ENCODE data around the gene FAM117A. TPM values are rescaled to one million over a fixed set of nuclear protein-coding genes. Genes with fewer than 3 reads are reported as not detected.

FAM117A gene
- total RNA-seq, 2 experiments from 2014 or later: 14.1 to 15.4 TPM

DNA sequence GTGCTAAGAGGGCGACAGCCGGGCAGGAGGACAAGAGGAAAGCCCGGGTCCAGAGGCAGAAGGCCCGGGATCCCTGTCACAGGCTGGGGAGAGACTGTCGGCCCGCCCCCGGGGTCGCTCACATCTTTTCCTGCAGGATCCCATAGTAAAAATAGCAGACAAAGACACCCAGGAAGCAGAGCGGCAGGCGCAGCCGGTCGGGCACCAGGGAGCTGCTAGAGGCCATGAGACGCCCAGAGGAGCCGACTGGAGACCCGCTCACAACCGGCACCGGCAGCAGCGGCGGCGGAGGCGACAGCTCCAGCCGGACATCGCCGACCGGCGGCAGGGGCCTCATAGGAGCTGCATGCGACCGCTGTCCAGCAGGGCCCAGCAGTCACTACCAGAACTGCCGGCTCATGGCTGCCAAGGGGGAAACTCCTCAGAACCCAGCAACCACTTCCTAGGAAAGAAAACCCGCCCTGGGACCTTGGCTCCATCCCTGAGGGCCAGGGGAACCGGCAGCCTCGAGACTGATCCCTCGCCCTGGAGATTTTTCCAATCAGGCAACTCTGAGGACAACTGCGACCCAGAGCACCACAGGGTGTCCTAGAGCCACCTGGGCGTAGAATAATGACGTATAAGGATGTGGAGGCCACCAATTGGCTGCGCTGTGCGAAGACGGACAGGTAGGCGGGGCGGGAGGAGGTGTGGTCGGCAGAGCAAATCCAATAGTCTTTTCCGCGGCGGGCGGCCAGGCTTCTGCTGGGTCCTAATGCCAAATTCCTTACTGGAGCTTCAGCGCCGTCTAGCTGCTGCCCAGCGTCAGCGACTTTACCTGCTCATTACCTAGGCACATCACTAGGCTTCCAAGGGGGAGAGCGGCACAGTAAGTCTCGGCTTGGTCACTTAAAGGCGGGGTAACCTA, 56.1 kb downstream of the FAM117A start, which contains the start of gene SLC35B1:
Gene SLC35B1, minus strand, starts transcription at position 357 of the 907 bp plus-strand sequence. Its CDS starts 131 bp downstream, at position 226.
- ChIA-PET CTCF (interaction anchor here (0.7 to 24.0 kb wide), 37 partner anchors 9 to 1736 kb away, joined by 3 to 458 read pairs (median 4); partner anchors contain the start of genes FAM117A, KAT7, NXPH3 and PHB1), POLR2A (interaction anchor here (0.7 to 2.4 kb wide), 8 partner anchors 11 to 140 kb away, joined by 3 to 22 read pairs (median 6); partner anchors contain the start of genes FAM117A and KAT7)
- intact Hi-C loops (cut with DNase I, micrococcal nuclease): loop anchor here (1.0 to 10.0 kb wide), 18 partner anchors 12 to 516 kb away; partner anchors contain the start of genes DLX3 (in 2 of the 2), FAM117A (in 2 of the 2), KAT7 (in 2 of the 2) and NGFR (in 1 of the 2)
- no peaks in the 10 kb centered on the region for H3K9me3 Mint-ChIP-seq (ENCODE audit: low read depth)
- H3K4me1 Mint-ChIP-seq: peaks cover 39% of the 10 kb centered on the region
- H3K27me3 Mint-ChIP-seq: no peaks in the 10 kb centered on the region
- ATAC-seq (peak; percentile 97), DNase-seq (peak; percentile 100)
- peak within 1 kb of the TSS; percentile 93 for H3K4me3 Mint-ChIP-seq
- H3K36me3 Mint-ChIP-seq (ENCODE audit: low read depth): peaks cover 18% of the 10 kb centered on the region
- H3K27ac Mint-ChIP-seq: peak within 1 kb of the TSS; percentile 97

DNA sequence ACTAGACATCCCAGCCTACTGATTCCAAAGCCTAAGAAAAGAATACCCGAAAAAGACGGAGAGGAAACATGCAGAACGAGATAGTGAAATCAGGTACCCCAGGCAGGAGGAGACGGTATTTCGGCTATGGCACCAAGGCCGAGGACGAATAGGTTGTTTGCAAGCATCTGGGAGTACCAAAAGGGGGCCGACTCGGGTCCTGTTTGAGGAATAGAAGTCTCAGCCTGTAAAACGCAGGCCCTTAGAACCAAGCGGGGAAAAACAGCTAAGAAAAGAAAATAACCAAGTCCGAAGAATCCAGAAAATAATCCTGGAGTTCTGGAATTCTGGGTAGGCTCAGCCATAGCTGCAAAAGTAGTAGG, 56.7 kb downstream of the FAM117A start:
- CTCF ChIA-PET: interaction anchor here (0.6 to 24.0 kb wide), 17 partner anchors 9 to 1736 kb away, joined by 3 to 458 read pairs (median 6); partner anchors contain the start of genes FAM117A, KAT7 and NXPH3
- H3K27ac Mint-ChIP-seq: peak overlapping the region; percentile 97
- POLR2A ChIA-PET: interaction anchor here (1.1 to 2.4 kb wide), 5 partner anchors 10 to 139 kb away, joined by 4 to 22 read pairs (median 7); partner anchors contain the start of genes FAM117A and KAT7
- H3K9me3 Mint-ChIP-seq (ENCODE audit: low read depth): no peaks in the 10 kb centered on the region
- H3K4me3 Mint-ChIP-seq: peak overlapping the region; percentile 93
- DNase-seq (peak; percentile 55), ATAC-seq (no peak)
- intact Hi-C loops (cut with DNase I, micrococcal nuclease): loop anchor here (5.0 to 10.0 kb wide), 5 partner anchors 210 to 515 kb away; partner anchors contain the start of genes DLX3 (in 2 of the 2) and NGFR (in 1 of the 2)
- no peaks in the 10 kb centered on the region for H3K27me3 Mint-ChIP-seq
- H3K4me1 Mint-ChIP-seq: peaks cover 39% of the 10 kb centered on the region
- H3K36me3 Mint-ChIP-seq (ENCODE audit: low read depth): peaks cover 18% of the 10 kb centered on the region

DNA sequence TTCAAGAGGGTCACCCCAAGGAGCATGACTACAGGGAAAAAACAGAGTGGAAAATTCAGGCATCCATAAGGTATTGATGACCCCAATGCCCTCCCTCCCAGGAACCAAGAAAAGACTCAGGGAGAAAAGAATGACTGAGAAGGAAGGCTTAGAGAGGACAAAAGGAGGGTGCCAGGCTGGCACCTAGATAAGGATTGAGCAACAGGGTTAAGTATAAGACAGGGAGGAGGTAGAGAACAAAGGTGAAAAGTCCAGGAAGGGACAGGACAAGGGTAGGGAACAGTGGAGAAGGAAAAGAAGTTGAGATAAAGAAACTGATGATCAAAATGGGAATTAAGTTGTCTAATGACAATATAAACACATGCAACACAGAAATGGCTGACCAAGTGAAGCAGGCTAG, 58.7 kb downstream of the FAM117A start:
- POLR2A ChIA-PET: interaction anchor here (1.6 kb wide), 1 partner anchor 9 kb away, joined by 6 read pairs; no protein-coding TSS in a partner anchor

DNA sequence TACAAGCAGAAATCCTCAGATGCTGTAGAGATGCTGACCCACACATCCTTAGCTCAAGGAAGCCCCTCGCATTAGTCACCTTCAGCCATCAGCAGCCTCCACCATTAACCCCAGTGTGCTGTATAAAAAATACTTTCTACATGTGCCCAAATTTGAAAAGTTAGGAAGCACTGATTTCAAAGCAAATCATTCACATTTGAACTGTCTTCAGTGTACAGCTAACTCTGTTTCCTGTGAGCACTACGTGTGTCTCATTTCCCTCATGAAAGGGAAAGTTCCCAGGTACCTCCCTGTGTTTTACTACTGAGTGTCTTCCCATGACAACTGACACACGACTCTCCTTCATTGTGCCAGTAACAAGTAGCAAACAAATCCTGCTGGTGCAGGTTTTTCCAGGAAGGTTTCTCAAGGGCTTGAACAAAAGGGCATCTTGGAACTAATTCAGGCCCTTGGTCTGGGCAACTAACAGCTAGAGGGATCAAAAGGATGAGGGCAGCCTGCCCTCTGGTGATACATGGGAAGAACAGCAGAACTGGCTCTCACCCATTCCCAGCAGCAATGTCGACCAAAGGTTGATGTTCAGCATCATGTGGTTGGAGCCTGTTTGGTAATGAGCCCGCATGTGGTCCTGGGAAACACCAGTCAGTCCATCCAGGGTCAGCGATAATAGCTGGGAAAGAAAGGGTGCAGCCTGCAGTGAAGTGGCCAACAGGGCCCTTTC, 60.2 kb downstream of the FAM117A start:
- intact Hi-C loops (cut with DNase I, micrococcal nuclease): loop anchor here in 1 of 2 experiments (10.0 kb wide), 1 partner anchor 291 kb away; the partner anchor contains the start of gene DLX3
- H3K36me3 Mint-ChIP-seq (ENCODE audit: low read depth): peaks cover 25% of the 10 kb centered on the region
- ChIA-PET POLR2A (no interaction called here), CTCF (interaction anchor here (0.9 to 24.0 kb wide), 6 partner anchors 21 to 147 kb away, joined by 3 to 458 read pairs (median 3); partner anchors contain the start of genes KAT7 and NXPH3)
- H3K9me3 Mint-ChIP-seq (ENCODE audit: low read depth): no peaks in the 10 kb centered on the region
- no peak for ATAC-seq
- DNase-seq: peak; percentile 49
- no peak overlapping the region for H3K4me3 Mint-ChIP-seq
- H3K4me1 Mint-ChIP-seq: peaks cover 32% of the 10 kb centered on the region
- peak overlapping the region; percentile 67 for H3K27ac Mint-ChIP-seq
- no peaks in the 10 kb centered on the region for H3K27me3 Mint-ChIP-seq

More for the DNA sequence above, 58.7 kb downstream of the FAM117A start:
- Mint-ChIP-seq H3K27me3 (no peaks in the 10 kb centered on the region), H3K4me3 (no peak overlapping the region), H3K27ac (peak overlapping the region; percentile 72), H3K4me1 (peaks cover 39% of the 10 kb centered on the region), H3K36me3 (ENCODE audit: low read depth) (peaks cover 20% of the 10 kb centered on the region), H3K9me3 (ENCODE audit: low read depth) (no peaks in the 10 kb centered on the region)
- ATAC-seq (no peak), DNase-seq (no peak)
- CTCF ChIA-PET: interaction anchor here (0.9 to 24.0 kb wide), 5 partner anchors 9 to 135 kb away, joined by 3 to 458 read pairs (median 4); partner anchors contain the start of gene NXPH3
- intact Hi-C loops (cut with DNase I, micrococcal nuclease): loop anchor here (5.0 to 10.0 kb wide), 5 partner anchors 208 to 513 kb away; partner anchors contain the start of genes DLX3 (in 2 of the 2) and NGFR (in 1 of the 2)

DNA sequence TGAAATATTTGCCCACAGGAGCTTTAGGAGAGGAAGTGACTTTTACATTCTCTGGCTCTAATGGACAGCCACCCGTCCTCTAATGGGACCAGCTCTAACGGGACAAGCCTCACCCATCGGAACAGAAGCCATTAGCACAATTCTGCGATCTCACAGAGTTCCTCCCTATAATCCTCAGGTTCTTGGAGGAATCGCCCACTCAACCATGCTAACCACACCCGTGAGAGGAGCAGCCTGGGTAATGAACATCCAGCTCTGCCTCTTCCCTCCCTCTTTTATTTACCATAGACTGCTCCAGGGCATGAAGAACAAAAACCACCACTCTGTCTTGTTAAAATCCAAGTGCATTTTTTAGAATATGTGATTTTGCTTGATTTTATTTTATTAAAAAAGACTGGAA, 63.0 kb downstream of the FAM117A start:
- Mint-ChIP-seq H3K27me3 (no peaks in the 10 kb centered on the region), H3K36me3 (ENCODE audit: low read depth) (peaks cover 23% of the 10 kb centered on the region), H3K9me3 (ENCODE audit: low read depth) (no peaks in the 10 kb centered on the region), H3K27ac (no peak overlapping the region), H3K4me3 (no peak overlapping the region), H3K4me1 (peaks cover 27% of the 10 kb centered on the region)
- DNase-seq (no peak), ATAC-seq (no peak)
- ChIA-PET POLR2A (no interaction called here), CTCF (interaction anchor here (0.6 to 24.0 kb wide), 5 partner anchors 21 to 256 kb away, joined by 3 to 458 read pairs (median 4); partner anchors contain the start of gene NXPH3)
- intact Hi-C loops (cut with DNase I, micrococcal nuclease): loop anchor here in 1 of 2 experiments (10.0 kb wide), 1 partner anchor 294 kb away; the partner anchor contains the start of gene DLX3

DNA sequence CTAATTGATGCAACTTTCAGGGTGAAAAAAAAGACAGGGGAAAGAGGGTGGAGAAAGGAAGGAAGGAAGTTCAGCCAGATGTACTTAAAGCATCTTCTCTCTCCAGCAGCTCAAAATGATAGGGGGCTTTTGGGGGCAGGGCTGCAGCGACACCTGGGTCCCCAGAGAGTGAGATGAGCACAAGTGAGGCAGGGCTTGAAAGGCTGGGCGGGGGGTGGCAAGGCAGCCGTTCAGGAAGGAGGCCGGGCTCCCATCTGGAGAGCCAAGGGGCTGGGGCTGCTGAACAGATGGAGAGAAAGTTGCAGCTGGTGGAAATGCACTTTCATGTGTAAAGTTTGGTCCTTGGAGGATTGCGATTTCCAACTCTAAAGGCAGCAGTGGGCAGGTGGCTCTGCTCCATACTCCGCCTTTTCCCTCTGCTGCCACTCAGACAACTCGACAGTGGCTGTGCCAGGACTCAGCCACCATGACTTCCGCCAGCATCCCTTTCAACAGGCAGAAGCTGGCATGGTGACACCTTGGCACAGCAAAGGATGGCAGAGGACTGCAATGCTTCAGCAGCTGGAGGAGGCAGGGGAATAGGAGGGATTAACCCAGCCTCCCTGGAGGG, 63.9 kb downstream of the FAM117A start:
- H3K4me1 Mint-ChIP-seq: peaks cover 27% of the 10 kb centered on the region
- H3K27ac Mint-ChIP-seq: peak overlapping the region; percentile 45
- POLR2A ChIA-PET: interaction anchor here (0.6 kb wide), 1 partner anchor 114 kb away, joined by 5 read pairs; no protein-coding TSS in a partner anchor
- DNase-seq (no peak), ATAC-seq (no peak)
- H3K36me3 Mint-ChIP-seq (ENCODE audit: low read depth): peaks cover 17% of the 10 kb centered on the region
- H3K27me3 Mint-ChIP-seq: no peaks in the 10 kb centered on the region
- no peak overlapping the region for H3K4me3 Mint-ChIP-seq
- intact Hi-C loops (cut with DNase I, micrococcal nuclease): loop anchor here in 1 of 2 experiments (10.0 kb wide), 1 partner anchor 295 kb away; the partner anchor contains the start of gene DLX3
- CTCF ChIA-PET: interaction anchor here (0.5 to 24.0 kb wide), 7 partner anchors 9 to 297 kb away, joined by 3 to 458 read pairs (median 3); partner anchors contain the start of genes NXPH3 and SLC35B1
- H3K9me3 Mint-ChIP-seq (ENCODE audit: low read depth): no peaks in the 10 kb centered on the region

DNA sequence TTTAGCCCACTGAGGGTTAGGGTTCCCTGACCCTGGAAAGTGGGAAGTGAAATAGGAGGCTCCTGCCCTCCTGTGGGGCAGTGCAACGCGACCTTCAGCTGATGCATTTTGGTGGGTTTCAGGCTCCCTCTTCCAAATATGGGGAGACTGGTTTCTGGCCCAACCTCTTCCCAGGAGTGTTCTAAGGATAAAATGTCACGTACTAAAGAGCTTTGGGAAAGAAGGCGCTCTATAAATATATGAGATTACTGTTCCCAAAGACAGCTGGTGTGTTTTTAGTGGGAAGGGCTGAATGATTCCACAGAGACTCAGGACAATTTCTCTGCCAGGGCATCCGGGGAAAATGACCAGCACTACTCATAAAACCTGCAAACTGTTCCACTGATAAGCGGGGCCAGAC, 65.9 kb downstream of the FAM117A start:
- H3K27me3 Mint-ChIP-seq: no peaks in the 10 kb centered on the region

DNA sequence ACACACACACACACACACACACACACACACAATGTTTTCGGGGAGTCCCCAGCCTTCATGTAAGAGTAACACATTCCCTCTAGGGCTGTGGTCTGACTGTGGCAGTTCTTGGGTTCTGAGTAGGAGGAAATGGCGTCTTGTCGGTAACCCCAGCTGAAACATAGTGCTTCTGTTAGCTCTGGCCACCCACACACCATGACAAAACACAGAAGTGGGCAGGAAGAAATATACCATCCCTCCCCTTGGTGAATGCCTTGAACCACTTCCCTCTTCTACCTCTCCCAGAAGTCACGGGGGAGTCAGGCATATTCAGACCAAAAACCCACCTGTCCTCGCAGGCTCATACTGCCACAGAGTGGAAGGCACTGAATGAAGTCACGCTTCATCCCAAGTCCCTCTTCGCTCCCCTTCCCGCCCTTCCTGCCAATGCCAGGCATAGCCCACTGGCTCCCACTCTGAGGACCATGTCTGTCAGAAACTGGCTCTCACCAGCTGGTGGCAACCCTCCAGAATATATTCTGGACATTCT, 67.6 kb downstream of the FAM117A start:
- peak; percentile 88 for DNase-seq
- Mint-ChIP-seq H3K4me3 (peak overlapping the region; percentile 29), H3K36me3 (ENCODE audit: low read depth) (peaks cover 14% of the 10 kb centered on the region), H3K4me1 (peaks cover 27% of the 10 kb centered on the region), H3K27me3 (no peaks in the 10 kb centered on the region), H3K27ac (peak overlapping the region; percentile 90), H3K9me3 (ENCODE audit: low read depth) (no peaks in the 10 kb centered on the region)
- ChIA-PET POLR2A (interaction anchor here (0.6 to 1.7 kb wide), 11 partner anchors 9 to 354 kb away, joined by 3 to 8 read pairs (median 5); partner anchors contain the start of genes FAM117A, KAT7 and SLC35B1), CTCF (interaction anchor here (0.5 to 24.0 kb wide), 48 partner anchors 9 to 301 kb away, joined by 3 to 458 read pairs (median 4); partner anchors contain the start of genes FAM117A, NXPH3 and SLC35B1)
- intact Hi-C loops (cut with DNase I, micrococcal nuclease): loop anchor here (1.0 kb wide), 4 partner anchors 12 to 155 kb away; partner anchors contain the start of genes KAT7 (in 2 of the 2) and SPOP (in 1 of the 2)
- ATAC-seq: peak; percentile 95

More for the DNA sequence above, 65.9 kb downstream of the FAM117A start:
- POLR2A ChIA-PET: interaction anchor here (1.7 kb wide), 1 partner anchor 10 kb away, joined by 7 read pairs; the partner anchor contains the start of gene SLC35B1
- DNase-seq: no peak
- no peak overlapping the region for H3K4me3 Mint-ChIP-seq
- intact Hi-C loops (cut with DNase I, micrococcal nuclease): no loop called here
- no peak for ATAC-seq
- H3K4me1 Mint-ChIP-seq: peaks cover 21% of the 10 kb centered on the region
- CTCF ChIA-PET: interaction anchor here (0.6 to 24.0 kb wide), 8 partner anchors 11 to 383 kb away, joined by 3 to 458 read pairs (median 5); partner anchors contain the start of genes NXPH3 and SLC35B1
- peaks cover 16% of the 10 kb centered on the region for H3K36me3 Mint-ChIP-seq (ENCODE audit: low read depth)
- H3K27ac Mint-ChIP-seq: no peak overlapping the region
- no peaks in the 10 kb centered on the region for H3K9me3 Mint-ChIP-seq (ENCODE audit: low read depth)

DNA sequence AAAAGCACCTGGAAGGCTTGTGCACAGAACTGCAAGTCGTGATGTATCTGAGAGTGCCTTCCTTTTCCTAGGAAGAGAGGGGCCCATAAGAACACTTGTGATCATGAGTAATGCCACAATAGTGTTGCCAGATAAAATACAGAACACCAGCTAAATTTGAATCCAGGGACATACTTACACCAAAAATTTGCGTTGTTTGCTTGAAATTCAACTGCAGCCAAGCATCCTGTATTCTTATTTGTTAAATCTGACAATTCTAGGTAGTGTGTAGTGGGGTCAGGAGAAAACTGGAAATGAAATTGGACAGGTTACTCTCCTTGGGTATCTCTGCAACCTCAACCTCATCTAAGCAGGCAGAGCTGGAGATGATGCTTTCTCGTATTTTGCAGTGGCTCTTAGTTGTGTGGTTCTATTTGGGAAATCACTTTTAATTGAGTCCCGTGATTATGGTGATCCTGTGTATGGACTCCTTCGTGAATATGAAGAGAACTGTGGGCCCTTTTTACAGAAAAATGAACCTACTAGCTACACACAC, 68.2 kb downstream of the FAM117A start:
- Mint-ChIP-seq H3K9me3 (ENCODE audit: low read depth) (no peaks in the 10 kb centered on the region), H3K36me3 (ENCODE audit: low read depth) (peaks cover 10% of the 10 kb centered on the region), H3K4me3 (peak overlapping the region; percentile 7), H3K27ac (peak overlapping the region; percentile 90), H3K4me1 (peaks cover 31% of the 10 kb centered on the region), H3K27me3 (no peaks in the 10 kb centered on the region)
- peak; percentile 34 for ATAC-seq
- intact Hi-C loops (cut with DNase I, micrococcal nuclease): loop anchor here (1.0 kb wide), 6 partner anchors 13 to 156 kb away; partner anchors contain the start of genes KAT7 (in 2 of the 2), NXPH3 (in 1 of the 2) and SPOP (in 1 of the 2)
- ChIA-PET POLR2A (interaction anchor here (0.6 to 1.3 kb wide), 10 partner anchors 10 to 353 kb away, joined by 3 to 8 read pairs (median 4); partner anchors contain the start of genes FAM117A and KAT7), CTCF (interaction anchor here (0.5 to 24.0 kb wide), 48 partner anchors 10 to 501 kb away, joined by 3 to 458 read pairs (median 4); partner anchors contain the start of genes FAM117A, NXPH3 and SLC35B1)
- DNase-seq: no peak
